Astrocyte of the cerebellum (primary cell): Measurements from ENCODE around the gene HCAR1.
"Not testable (repeated sequence)": the region's sequence is repeated elsewhere in the genome, so short reads cannot be mapped to it uniquely, and the experiment has no call there.

Source experiments
- DNase-seq: peaks from one replicate; pipeline ENCODE4 v3.0.0-alpha.2; 2011; ENCODE audit warnings: low read depth
- H3K4me3 ChIP-seq: 2 replicates; pipeline ENCODE4 v1.5.1; 2011; ENCODE audit warnings: mild to moderate bottlenecking, low read depth, low read length, moderate library complexity
- in situ Hi-C: cut with HindIII; loops from 2 replicates; pipeline ENCODE4 v1.10.0; 2017; ENCODE audit warnings: low sequenced_read_pairs
- TF ChIP-seq, protein P1 (sequence below): IDR thresholded peaks from 2 replicates; pipeline ENCODE4 v1.5.1; 2012; ENCODE audit warnings: low read length, low read depth, moderate library complexity, mild to moderate bottlenecking; ENCODE audit errors: missing control alignments

HCAR1 gene

DNA sequence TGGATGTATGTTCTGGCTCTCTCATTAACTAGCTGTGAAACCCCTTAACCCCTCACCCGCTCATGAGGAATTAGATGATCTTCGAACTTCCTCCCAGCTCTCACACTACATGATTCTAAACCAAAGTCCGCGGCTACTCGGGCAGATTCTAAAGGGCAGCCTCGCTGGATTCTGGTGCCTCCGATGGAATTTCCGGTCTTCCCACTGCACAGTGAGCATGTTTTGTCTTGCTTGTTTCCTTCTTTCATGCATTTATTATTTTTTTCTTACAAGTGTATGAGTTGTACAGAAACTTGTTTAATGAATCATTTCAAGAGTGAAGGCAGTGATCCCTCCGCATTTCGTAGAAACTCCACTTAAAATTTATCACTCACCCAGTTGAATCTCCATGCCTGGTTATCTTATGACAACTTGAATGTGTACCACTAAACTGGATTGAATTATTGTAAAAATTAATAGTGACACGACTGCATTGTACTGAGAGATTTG, 9.5 kb downstream of the HCAR1 start:
- DNase-seq, result no peak
- TF ChIP-seq, protein P1, sequence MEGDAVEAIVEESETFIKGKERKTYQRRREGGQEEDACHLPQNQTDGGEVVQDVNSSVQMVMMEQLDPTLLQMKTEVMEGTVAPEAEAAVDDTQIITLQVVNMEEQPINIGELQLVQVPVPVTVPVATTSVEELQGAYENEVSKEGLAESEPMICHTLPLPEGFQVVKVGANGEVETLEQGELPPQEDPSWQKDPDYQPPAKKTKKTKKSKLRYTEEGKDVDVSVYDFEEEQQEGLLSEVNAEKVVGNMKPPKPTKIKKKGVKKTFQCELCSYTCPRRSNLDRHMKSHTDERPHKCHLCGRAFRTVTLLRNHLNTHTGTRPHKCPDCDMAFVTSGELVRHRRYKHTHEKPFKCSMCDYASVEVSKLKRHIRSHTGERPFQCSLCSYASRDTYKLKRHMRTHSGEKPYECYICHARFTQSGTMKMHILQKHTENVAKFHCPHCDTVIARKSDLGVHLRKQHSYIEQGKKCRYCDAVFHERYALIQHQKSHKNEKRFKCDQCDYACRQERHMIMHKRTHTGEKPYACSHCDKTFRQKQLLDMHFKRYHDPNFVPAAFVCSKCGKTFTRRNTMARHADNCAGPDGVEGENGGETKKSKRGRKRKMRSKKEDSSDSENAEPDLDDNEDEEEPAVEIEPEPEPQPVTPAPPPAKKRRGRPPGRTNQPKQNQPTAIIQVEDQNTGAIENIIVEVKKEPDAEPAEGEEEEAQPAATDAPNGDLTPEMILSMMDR, result no peak
- H3K4me3 ChIP-seq, result no peak overlapping the region
- in situ Hi-C loops, result no loop called here

- DNase-seq, H3K4me3 ChIP-seq, in situ Hi-C loops: not testable (repeated sequence)
Observed at GRCh38 chr12:122716658-122717057, 14.0 kb downstream of the HCAR1 start, which contains the start of gene HCAR3. TSS of gene HCAR3 (minus strand) at chr12:122716811. CDS start at chr12:122716737, 74 bp downstream.

GRCh38 chr12:122715211-122715610, 15.4 kb downstream of the HCAR1 start:
- in situ Hi-C loops, DNase-seq, H3K4me3 ChIP-seq: not testable (repeated sequence)

GRCh38 chr12:122713491-122714188, 17.0 kb downstream of the HCAR1 start:
- DNase-seq, H3K4me3 ChIP-seq, in situ Hi-C loops: not testable (repeated sequence)

DNA sequence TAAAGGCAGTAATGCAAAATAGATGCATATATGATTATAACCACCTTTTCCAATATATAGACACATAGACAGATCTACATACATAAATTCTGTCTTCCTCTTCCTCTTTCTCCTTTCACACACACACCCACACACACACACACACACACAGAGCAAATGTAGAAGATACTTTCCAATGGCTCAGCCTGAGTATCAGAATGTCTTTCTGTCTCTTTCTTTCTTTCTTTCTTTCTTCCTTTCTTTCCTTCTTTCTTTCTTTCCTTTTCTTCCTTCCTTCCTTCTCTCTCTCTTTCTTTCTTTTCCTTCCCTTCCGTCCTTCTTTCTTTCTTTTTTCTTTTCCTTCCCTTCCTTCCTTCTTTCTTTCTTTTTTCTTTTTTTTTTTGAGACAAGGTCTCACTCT, 19.4 kb downstream of the HCAR1 start:
- in situ Hi-C loops, H3K4me3 ChIP-seq: not testable (repeated sequence)

DNA sequence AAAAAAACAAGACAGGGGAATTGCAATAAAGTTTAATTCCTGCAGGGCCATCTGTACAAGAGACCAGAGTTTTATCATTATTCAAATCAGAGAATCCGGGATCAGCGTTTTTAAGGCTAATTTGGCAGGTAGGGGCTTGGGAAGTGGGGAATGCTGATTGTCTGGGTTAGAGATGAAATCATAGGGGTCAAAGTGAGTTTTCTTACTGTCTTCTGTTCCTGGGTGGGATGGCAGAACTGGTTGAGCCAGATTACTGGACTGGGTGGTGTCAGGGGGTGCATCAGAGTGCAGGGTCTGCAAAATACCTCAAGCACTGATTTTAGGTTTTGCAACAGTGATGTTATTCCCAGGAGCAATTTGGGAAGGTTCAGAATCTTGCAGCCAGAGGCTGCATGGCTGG, 20.3 kb downstream of the HCAR1 start:
- in situ Hi-C loops, H3K4me3 ChIP-seq, DNase-seq: not testable (repeated sequence)

More for the DNA sequence above, 19.4 kb downstream of the HCAR1 start:
- not testable (repeated sequence) for DNase-seq

DNA sequence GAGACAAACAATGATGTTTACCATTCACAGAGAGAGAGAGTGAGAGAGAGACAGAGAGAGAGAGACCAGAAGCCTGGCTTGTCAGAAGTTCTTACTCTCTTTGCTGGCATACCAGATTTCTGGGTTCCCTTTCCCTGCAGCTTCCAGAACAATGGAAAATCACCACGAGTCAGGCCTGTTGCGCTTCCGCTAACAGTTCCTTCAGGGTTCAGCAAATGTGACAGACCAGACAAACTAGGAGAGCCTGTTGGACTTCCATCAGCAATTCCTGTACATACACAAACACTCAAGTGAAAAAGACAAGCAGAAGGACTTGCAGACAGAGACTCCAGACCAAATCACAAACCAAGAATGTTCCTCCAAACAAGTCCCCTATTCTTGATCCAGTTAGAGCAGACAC, 21.4 kb downstream of the HCAR1 start:
- DNase-seq, in situ Hi-C loops, H3K4me3 ChIP-seq: not testable (repeated sequence)

DNA sequence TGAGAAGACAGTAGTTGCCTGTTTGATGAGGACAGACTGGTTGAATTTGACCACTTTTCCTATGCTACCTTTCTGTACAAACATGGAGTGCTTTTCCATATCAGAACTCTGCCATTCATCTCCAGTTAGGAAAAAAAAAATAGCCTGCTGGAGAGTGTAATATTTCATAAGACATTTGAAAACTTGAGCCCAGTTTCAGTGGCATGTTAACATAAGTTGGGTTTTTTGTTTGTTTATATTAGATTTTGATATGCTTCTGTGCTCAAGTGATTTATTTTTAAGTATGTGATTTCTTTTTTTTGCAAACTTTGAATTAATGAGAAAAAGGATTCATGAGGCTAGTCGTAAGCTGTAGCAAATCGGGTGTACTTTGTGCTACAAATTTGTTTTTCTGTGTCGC, 26.8 kb downstream of the HCAR1 start:
- in situ Hi-C loops, H3K4me3 ChIP-seq, DNase-seq: not testable (repeated sequence)

GRCh38 chr12:122702890-122703611, 27.6 kb downstream of the HCAR1 start, which contains the start of gene HCAR2:
TSS of gene HCAR2 (minus strand) at chr12:122703357. CDS start at chr12:122703283, 74 bp downstream.
- in situ Hi-C loops, DNase-seq, H3K4me3 ChIP-seq: not testable (repeated sequence)

DNA sequence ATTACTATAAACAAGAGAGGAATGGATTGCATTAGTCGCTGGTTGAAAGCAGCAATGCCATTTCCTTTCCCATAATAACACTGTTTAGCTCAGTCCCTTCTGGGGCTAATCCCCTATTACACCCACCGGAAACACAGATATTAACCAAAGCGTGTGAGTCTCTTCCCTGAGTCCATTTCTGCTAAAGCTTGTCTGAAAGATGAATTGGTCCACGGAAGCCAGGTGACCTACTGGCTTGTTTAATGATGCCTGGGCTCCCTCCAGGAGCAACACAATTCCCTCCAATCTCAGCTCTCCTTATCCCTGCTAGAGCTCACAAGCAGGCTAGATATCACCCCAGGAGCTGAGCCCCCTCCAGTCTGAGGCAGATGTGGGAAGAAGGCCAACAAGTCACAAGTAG, 29.2 kb downstream of the HCAR1 start:
- H3K4me3 ChIP-seq, DNase-seq, in situ Hi-C loops: not testable (repeated sequence)

DNA sequence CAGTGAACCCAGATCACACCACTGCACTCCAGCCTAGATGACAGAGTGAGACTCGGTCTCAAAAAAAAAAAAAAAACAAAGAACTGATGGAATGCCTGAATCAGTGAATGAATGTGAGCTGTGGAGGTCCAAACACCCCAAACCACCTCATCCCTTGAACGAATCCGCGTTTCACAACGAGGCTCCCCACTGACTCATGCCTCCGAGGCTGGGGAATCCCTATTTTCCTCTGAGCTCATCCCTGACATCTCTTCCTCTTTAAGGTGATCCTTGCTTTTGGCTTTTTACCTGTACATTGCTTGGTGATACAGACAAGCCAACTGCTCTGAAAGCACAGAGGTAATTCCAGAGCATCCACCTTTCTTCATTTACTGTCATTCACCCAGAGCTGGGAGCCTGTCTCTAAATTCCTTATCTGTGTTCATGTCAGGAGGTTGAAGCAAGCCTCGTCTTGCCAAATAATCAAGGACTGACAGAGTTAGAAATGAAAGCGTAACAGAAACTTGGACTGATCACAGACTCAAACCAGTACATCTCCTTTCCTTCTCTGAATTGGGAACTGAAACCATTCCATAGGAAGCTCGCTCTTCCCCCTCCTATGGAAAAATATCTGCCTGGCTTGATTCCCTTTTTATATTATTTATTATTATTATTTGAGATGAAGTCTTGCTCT, 30.5 kb downstream of the HCAR1 start:
- DNase-seq, H3K4me3 ChIP-seq, in situ Hi-C loops: not testable (repeated sequence)

GRCh38 chr12:122696922-122697321, 33.7 kb downstream of the HCAR1 start:
- in situ Hi-C loops, DNase-seq, H3K4me3 ChIP-seq: not testable (repeated sequence)
